ENCODE results near the gene MR1. TPM values are rescaled to one million over a fixed set of nuclear protein-coding genes. Genes with fewer than 3 reads are reported as not detected.

Gene MR1
- total RNA-seq, 1 donor from 2014 or later: 1.2 TPM

- H3K27me3 Mint-ChIP-seq (ENCODE audit: low read depth, unreplicated experiment): peaks cover 3% of the 10 kb centered on the region
- H3K36me3 ChIP-seq (ENCODE audit: insufficient read depth, low read length): no peaks in the 10 kb centered on the region
- no peak overlapping the region for H3K27ac ChIP-seq (ENCODE audit: low read depth, low read length)
- no peak overlapping the region for H3K9ac ChIP-seq (ENCODE audit: low read length)
- H3K9me3 ChIP-seq (ENCODE audit: insufficient read depth, low read depth, low read length): no peaks in the 10 kb centered on the region
- H3K27ac Mint-ChIP-seq (ENCODE audit: unreplicated experiment): peak overlapping the region; percentile 82
- H3K79me2 ChIP-seq (ENCODE audit: insufficient read depth, low read length): no peaks in the 10 kb centered on the region
- H2AFZ ChIP-seq (ENCODE audit: low read depth, low read length): no peak overlapping the region
- peak overlapping the region; percentile 95 for H3K4me3 Mint-ChIP-seq (ENCODE audit: unreplicated experiment)
- H3K4me3 ChIP-seq (ENCODE audit: insufficient read depth, low read depth, low read length): no peak overlapping the region
- H3K9me3 Mint-ChIP-seq (ENCODE audit: unreplicated experiment): no peaks in the 10 kb centered on the region
- H3K27me3 ChIP-seq (ENCODE audit: insufficient read depth, low read length): no peaks in the 10 kb centered on the region
- H3K4me1 Mint-ChIP-seq (ENCODE audit: low read depth, unreplicated experiment): peaks cover 64% of the 10 kb centered on the region
- H3K4me1 ChIP-seq (ENCODE audit: insufficient read depth, low read length): peaks cover 54% of the 10 kb centered on the region
- TF ChIP-seq CTCF (IDR thresholded peaks at IDR 0.05; ENCODE audit: insufficient read depth, low read depth, low read length) (no peak), EZH2 (IDR thresholded peaks at IDR 0.05; ENCODE audit: insufficient read depth, low read length) (no peak)
- no peak for DNase-seq (ENCODE audit: low read depth)
- FAIRE-seq: no peak
- no peaks in the 10 kb centered on the region for H3K36me3 Mint-ChIP-seq (ENCODE audit: low read depth, unreplicated experiment)
- peak overlapping the region; percentile 95 for H3K4me2 ChIP-seq (ENCODE audit: low read length)
- H4K20me1 ChIP-seq (ENCODE audit: insufficient read depth, low read length): no peaks in the 10 kb centered on the region
These were observed 69.6 kb downstream of the MR1 start for GRCh38 chr1:181103399-181103798.

DNA sequence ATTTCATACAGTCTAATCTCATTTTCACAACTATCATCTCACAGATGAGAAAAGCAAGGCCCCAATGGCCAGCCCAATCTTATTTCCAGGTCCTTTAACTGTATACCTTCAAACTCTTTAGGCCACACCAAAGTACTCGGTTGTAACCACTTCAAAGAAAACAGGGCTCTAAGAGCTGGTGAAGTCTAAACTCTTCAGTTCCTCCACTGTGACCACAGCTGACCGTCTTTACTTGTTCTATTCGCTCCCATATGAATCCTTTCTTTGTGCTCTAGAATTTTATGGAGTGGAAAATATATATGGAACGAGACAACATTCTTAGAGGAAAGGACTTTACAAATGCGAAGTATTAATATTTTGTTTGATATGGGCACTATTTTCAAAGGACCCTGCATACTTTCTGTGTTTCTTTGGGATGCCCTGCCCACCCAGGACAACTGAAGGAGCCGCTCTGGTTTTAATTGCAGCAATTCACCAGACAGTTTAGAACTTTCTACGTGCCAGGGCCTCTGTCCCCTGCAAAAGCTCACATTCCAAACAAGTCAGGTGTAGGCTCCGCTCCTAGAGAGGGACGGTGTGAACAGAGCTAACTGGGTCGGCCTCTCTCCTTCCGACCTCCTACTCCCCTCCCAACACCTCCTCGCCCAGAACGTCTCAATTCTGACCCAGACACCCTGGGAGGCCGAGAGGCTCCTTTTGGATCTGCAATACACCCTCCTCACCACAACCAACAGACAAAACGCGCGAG, 70.4 kb downstream of the MR1 start:
- Histone ChIP-seq H3K27me3 (ENCODE audit: insufficient read depth, low read length) (no peaks in the 10 kb centered on the region), H3K4me2 (ENCODE audit: low read length) (peak overlapping the region; percentile 95), H3K9me3 (ENCODE audit: insufficient read depth, low read depth, low read length) (no peaks in the 10 kb centered on the region), H3K4me3 (ENCODE audit: insufficient read depth, low read depth, low read length) (peak overlapping the region; percentile 70), H2AFZ (ENCODE audit: low read depth, low read length) (peak overlapping the region; percentile 57), H3K4me1 (ENCODE audit: insufficient read depth, low read length) (peaks cover 50% of the 10 kb centered on the region), H3K36me3 (ENCODE audit: insufficient read depth, low read length) (no peaks in the 10 kb centered on the region), H3K79me2 (ENCODE audit: insufficient read depth, low read length) (no peaks in the 10 kb centered on the region), H4K20me1 (ENCODE audit: insufficient read depth, low read length) (no peaks in the 10 kb centered on the region), H3K9ac (ENCODE audit: low read length) (peak overlapping the region; percentile 89), H3K27ac (ENCODE audit: low read depth, low read length) (peak overlapping the region; percentile 80)
- Mint-ChIP-seq H3K27me3 (ENCODE audit: low read depth, unreplicated experiment) (peaks cover 3% of the 10 kb centered on the region), H3K4me3 (ENCODE audit: unreplicated experiment) (peak overlapping the region; percentile 95), H3K27ac (ENCODE audit: unreplicated experiment) (peak overlapping the region; percentile 95), H3K4me1 (ENCODE audit: low read depth, unreplicated experiment) (peaks cover 55% of the 10 kb centered on the region), H3K9me3 (ENCODE audit: unreplicated experiment) (no peaks in the 10 kb centered on the region), H3K36me3 (ENCODE audit: low read depth, unreplicated experiment) (no peaks in the 10 kb centered on the region)
- no peak for DNase-seq (ENCODE audit: low read depth)
- FAIRE-seq: no peak
- no peak for TF ChIP-seq EZH2 (IDR thresholded peaks at IDR 0.05; ENCODE audit: insufficient read depth, low read length)
- TF ChIP-seq CTCF (IDR thresholded peaks at IDR 0.05; ENCODE audit: insufficient read depth, low read depth, low read length): no peak

DNA sequence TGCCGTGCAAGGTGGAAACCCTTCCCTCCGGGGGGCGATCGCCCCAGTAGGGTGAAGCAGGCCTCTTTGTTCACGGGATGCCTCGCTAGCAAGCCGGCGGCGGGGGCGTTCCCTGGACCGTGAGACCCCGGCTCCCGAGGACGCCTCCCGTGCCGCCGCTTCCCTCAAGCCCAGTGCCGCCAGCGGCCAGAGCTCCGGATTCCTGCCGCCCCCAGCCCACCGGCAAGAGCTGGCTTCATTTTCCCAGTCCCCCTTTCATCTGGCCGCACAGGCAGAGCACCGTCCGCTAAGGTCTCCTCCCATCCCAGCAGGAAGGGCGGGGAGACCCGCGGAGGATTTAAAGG, 71.0 kb downstream of the MR1 start:
- DNase-seq (ENCODE audit: low read depth): no peak
- Histone ChIP-seq H3K36me3 (ENCODE audit: insufficient read depth, low read length) (no peaks in the 10 kb centered on the region), H3K27me3 (ENCODE audit: insufficient read depth, low read length) (no peaks in the 10 kb centered on the region), H3K4me3 (ENCODE audit: insufficient read depth, low read depth, low read length) (peak overlapping the region; percentile 70), H3K4me2 (ENCODE audit: low read length) (peak overlapping the region; percentile 95), H3K4me1 (ENCODE audit: insufficient read depth, low read length) (peaks cover 44% of the 10 kb centered on the region), H3K79me2 (ENCODE audit: insufficient read depth, low read length) (no peaks in the 10 kb centered on the region), H2AFZ (ENCODE audit: low read depth, low read length) (peak overlapping the region; percentile 57), H3K9ac (ENCODE audit: low read length) (peak overlapping the region; percentile 89), H3K27ac (ENCODE audit: low read depth, low read length) (peak overlapping the region; percentile 80), H4K20me1 (ENCODE audit: insufficient read depth, low read length) (no peaks in the 10 kb centered on the region), H3K9me3 (ENCODE audit: insufficient read depth, low read depth, low read length) (no peaks in the 10 kb centered on the region)
- Mint-ChIP-seq H3K36me3 (ENCODE audit: low read depth, unreplicated experiment) (no peaks in the 10 kb centered on the region), H3K27me3 (ENCODE audit: low read depth, unreplicated experiment) (peaks cover 7% of the 10 kb centered on the region), H3K27ac (ENCODE audit: unreplicated experiment) (peak overlapping the region; percentile 95), H3K4me3 (ENCODE audit: unreplicated experiment) (peak overlapping the region; percentile 95), H3K4me1 (ENCODE audit: low read depth, unreplicated experiment) (peaks cover 50% of the 10 kb centered on the region), H3K9me3 (ENCODE audit: unreplicated experiment) (no peaks in the 10 kb centered on the region)
- no peak for FAIRE-seq
- TF ChIP-seq EZH2 (IDR thresholded peaks at IDR 0.05; ENCODE audit: insufficient read depth, low read length) (no peak), CTCF (IDR thresholded peaks at IDR 0.05; ENCODE audit: insufficient read depth, low read depth, low read length) (no peak)
